Measurements from ENCODE around the gene NPM1.
"Not testable (repeated sequence)": the region's sequence is repeated elsewhere in the genome, so short reads cannot be mapped to it uniquely, and the experiment has no call there.

NPM1 gene

DNA sequence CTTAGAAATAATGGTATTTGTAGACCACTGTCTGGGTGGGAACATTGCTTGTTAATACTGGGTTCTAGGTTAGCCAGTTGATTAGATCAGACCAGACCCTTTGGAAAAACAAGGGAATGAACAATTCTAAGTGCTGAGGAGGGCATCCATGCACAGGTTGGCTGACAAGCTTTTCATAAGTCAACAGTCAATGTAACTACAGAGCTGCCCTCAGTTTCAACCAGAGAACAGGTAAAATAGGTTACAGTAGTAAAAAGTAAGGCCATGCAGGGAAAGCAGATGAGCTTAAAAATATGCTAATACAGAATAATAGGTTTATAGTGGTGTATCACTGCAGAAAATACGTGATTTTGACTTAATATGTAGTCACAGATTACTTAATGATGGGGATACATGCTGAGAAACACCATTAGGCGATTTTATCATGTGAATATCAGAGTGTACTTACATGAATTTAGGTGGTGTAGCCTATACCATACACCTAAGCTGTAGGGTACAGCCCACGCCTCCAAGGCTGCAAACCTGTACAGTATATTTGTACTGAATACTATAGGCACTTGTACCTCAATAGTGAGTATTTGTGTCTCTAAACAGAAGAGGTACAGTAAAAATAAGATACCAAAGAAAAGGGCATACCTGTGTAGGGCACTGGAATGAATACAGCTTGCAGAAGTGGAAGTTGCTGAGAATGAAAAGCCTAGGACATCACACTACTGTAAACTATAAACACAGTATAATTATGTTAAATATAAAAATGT lies 25.7 kb downstream of the NPM1 start:
- no peak for DNase-seq

DNA sequence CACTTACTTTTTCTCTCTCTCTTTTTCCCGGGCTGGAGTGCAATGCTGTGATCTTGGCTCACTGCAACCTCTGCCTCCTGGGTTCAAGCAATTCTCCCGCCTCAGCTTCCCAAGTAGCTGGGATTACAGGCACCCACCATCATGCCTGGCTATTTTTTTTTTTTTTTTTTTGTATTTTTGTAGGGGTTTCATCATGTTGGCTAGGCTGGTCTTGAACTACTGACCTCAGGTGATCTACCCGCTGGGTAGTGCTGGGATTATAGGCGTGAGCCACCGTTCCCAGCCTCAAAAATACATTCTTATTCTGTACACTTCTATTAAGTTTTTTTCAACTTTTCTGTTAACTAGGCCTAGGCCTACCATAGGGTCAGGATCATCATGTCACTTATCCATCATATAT lies 26.3 kb downstream of the NPM1 start:
- not testable (repeated sequence) for DNase-seq

DNA sequence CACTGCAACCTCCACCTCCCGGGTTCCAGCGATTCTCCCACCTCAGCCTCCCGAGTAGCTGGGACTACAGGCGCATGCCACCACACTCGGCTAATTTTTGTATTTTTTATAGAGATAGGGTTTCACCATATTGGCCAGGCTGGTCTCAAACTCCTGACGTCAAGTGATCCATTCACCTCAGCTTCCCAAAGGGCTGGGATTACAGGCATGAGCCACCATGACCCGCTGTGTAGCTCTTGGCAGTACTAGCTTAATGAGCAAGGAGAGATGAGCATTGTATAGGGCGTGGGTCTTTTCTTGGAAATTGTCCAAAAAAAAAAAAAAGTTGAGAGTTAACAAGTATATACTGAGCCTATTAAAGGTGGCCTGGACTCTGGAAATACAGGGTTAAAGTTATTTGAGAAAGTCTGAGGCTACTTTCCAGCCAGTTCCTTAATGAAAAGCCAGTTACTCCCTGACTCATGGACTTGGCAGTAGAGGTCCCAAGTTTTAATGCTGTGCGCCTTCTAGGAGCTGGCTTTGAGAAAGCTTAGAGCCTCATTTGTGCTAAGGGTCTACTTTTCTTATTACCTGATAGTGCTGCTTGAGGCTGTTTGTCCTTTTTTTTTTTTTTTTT lies 27.6 kb downstream of the NPM1 start:
- DNase-seq: no peak

DNA sequence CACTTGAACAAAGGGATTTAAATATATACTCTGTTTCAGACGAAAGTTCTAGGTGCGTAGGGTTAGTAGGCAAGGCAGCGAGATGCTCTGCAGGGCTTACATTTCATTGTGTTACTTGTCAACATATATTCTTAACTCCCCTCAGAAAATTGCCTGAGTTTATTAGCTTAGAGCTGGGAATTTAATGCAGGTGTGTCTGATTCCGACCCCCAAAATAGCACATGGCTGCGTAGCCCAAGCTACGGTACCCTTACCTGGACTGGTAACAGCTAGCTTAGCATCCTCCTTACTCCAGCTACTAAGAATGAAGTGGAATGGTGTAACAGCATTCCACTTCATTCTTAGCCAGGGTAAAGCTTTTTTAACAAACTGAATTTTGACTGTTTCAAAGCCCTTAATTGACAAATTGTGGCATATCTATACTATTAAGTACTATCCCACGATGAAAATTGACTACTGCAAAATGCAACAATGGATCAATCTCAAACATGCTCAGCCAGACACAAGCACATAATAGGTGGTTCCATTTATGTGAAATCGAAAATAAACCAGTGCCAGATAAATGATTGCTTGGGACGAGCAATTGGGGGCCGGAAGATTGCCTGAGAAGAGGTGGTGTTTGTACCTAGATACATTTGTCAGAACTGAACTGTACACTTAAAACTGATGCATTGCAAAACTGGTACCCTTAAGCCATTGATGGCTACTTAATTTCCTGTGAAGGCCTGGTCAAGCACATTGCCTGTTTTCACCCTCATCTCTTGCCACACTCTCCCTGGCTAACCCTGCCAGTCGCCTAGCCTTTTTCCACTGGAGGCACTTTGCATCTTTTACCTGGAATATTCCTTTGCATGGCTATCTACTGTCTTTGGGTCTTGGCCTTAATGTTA lies 28.8 kb downstream of the NPM1 start:
- DNase-seq: no peak

DNA sequence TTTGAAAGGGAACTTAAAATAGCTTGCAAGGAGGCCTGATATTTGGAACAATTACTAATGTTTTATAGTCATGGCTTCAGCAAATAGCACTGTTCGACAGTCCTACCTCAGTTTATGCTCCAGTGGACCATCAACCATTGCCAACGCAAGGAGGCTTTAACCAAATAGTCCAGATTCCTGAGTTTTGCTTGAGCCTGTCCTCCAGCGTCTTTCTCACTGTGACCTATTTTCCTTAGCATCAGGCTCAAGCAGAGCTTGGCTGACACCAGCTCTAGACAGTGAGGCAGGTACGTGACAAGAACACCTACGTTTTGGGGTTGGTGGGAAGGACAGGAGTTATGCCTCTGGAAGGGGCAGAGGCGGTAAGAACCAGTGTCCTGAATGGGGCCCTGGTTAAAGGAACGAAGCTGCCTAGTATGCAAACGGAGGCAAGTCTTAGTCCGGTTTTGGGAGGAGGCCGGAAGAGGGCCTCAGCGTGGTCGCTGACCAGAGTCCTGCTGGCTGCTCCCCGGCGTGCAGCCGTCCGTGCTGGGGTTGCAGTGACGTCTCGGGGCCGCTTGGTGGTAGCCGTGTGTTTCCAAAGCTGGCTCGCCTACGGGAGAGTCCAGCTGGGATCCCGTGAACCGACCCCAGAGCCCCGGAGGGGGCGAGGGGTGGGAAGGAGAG lies 30.8 kb downstream of the NPM1 start:
- DNase-seq: peak; percentile 52

DNA sequence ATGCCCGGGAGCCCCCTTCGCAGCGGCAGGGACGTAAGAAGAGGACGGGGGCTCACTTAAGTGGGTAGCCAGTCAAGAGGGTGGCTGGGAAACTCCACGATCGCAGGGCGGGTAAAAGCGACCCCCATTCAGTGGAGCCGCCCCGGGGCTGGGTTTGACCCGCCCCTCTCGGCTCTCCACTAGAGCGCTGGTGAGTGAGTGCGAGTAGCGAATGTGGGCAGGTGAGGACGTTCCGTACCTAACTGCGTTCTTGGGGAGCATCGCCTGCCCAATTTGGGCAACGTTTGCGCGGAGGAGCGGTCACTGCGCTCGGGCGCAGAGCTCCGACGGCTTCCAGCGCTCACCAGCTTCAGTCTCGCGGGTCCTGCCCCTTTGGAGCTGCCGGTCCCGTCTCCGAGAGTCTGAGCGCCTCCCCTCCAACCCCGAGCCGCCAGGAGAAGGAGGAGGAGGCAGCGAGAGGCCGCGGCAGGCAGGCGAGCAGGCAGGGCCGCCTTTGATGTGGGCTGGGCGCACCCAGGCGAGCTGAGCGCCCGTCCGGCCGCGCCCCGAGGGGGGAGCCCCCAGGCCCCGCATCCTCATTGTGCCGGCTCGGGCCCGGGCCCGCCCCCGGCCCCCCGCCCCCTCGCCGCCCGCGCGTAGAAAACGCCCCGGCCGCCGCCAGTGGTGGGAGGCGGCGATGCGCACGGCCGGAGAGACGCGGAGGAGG lies 31.5 kb downstream of the NPM1 start, which contains the start of gene FGF18:
Gene FGF18, plus strand, starts transcription at position 666 of the 706 bp plus-strand sequence. CDS start 553 bp downstream, outside the sequence.
- DNase-seq: peak; percentile 29

DNA sequence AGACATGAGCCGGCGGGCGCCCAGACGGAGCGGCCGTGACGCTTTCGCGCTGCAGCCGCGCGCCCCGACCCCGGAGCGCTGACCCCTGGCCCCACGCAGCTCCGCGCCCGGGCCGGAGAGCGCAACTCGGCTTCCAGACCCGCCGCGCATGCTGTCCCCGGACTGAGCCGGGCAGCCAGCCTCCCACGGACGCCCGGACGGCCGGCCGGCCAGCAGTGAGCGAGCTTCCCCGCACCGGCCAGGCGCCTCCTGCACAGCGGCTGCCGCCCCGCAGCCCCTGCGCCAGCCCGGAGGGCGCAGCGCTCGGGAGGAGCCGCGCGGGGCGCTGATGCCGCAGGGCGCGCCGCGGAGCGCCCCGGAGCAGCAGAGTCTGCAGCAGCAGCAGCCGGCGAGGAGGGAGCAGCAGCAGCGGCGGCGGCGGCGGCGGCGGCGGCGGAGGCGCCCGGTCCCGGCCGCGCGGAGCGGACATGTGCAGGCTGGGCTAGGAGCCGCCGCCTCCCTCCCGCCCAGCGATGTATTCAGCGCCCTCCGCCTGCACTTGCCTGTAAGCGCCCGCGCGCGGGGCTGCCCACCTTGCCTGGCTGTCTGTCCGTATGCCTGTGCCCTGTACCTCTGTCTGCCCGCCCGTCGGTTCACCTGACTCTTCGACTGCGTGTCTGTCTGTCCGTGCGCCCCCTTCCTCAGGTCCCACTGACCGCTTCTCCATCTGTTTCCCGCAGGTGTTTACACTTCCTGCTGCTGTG lies 32.2 kb downstream of the NPM1 start:
- peak; percentile 42 for DNase-seq

DNA sequence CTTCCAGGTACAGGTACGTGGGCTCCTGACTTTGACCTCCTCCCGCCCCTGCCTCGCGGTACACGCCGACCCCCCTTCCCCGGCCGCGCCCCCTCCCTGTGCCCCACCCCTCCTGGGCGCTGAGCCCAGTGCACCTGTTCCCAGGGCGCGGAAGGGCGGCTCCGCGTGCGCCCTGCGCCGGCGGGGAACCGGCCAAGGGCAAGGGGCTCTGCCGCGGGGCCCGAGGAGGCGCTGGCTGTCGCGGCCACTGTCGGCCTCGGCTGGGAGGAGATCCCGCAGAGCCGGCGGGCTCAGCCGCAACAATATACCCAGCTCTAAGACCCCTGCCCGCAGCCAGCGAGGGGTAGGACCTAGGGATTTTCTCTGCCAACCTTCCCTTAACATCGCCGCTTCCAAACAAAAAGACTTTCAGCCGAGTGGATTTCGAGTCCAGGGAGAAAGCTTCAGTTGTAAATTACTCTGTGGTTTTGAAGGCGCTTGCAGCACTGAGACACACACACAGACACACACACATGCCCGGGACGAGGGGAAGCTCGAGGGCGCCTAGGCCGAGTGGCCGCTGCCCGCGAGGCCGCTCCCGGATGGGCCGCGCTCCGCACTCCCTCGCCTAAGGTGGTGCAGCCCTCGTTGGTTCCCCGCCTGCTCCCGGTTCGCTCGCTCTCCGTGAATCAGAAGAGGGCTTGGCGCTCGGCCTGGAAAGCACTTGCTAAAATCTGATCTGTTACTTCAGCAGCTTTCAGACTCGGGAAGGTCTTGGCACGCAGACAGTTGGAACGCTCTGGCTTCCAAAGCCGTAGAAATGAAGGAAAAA lies 33.0 kb downstream of the NPM1 start:
- DNase-seq: no peak

DNA sequence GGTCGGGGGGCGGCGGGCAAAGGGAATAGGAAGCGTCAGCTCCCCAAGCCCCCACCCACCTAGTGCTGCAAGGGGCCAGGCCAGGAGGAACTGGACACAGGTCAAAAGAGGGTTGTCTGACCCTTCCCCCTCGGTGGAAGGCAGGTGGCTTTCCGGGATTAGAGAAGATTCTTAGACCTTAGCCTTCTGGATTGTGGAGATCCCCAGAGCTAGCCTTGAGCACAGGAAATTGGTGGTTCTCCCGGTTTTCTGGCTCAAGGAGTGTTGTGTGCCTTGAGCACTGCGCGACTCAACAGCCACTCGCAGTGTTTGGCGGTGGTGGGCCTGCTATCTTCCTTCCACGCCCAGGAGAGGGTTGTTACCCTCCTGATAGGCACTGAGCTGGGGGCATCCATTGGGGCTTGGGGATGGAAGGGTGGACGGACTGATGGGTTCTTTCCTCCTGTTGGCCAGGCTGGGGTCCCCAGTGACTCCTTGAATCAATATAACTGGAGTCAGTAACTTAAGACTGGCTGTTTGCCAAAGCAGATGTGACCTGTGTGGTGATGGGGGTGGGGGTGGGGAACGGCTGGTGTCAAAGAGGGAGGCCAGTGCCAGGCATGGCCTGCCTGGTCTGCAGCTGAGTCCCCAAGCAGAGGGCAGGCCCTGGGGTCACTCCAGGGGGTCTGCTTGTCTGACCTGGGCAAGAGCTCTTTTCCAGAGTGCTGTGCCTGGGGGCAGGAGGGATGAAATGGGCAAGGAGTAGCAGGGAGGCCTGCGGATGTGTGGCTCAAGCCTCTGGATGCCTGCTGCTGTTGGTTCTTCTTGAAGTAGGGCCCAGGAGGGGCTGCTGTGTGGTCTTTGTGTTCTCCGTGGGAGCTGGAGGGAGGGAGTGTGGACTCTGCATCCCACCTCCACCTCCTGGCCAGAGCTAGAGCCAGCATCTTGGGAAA lies 33.9 kb downstream of the NPM1 start:
- DNase-seq: no peak

DNA sequence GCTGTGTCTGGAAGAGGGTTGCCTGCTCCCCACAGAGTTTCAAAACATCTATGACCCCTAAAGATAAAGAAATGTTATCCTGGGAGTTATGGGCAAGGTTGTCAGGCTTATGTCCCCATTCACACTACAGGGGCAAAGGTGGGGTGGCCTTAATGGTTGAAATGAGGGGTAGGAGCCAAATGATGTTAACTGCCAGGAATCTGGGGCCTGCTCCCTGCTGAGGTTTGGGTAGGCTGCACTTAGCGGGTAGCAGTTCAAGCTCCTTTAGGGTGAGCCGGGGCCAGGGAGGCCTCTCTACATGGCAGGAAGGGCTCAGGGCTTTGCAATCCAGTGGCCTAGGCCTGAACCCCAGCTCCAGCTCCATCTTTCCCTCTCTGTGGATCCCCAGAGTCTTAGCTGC lies 34.8 kb downstream of the NPM1 start:
- DNase-seq: no peak

DNA sequence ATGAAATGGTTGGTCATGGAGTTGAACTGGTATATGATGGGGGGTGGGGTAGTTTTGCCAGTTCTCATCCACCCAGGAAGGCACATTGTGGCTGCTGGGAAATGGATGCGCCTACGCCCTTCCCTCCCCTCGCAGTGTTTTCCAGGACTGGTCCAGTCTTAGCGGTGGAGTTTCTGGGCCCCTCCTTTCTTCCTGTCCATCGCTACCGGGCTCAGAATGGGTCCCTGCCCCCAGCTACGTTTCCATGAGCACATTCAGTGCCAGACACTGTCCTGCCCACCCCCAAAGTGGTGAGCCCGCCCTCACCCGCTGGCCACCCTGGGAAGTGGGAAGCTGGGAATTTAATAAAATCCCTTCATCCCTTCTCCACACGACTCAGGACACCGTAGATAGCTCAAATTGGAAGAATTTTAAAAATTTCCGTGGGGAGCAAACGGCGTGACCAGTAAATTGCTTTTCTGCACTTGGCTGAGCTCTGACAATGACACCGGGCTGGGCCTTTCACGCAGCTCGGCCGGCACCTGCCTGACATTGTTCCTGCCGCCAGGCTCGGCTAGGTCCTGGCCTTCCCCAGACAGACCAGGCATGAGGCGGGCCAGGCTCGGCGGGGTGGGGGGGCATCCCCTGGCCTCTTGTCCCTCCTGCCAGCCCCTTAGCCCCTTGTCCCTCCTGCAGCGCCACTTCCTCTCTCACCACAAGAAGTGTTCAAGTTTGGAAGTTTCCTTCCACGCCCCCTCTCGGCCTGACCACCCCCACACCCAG lies 35.4 kb downstream of the NPM1 start:
- DNase-seq: no peak

DNA sequence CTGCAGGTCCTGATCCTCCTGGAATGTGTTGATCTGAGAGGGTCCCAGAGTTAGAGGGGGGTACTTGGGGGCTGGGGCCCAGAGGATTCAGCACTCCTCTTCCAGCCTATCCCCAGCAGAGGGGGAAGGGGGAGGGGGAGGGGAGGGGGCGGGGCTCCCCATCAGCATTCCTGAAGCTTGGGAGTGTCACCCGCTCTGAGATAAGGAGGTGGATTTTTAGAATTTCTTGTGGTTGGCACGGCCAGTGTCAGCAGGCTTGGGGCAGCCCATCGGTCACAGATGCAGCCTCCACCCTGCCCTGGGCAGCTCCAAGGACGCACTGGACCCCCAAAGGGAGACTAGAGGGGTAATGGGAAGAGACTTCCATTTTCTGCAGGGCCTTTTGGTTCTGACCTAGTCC lies 37.1 kb downstream of the NPM1 start:
- DNase-seq: no peak

DNA sequence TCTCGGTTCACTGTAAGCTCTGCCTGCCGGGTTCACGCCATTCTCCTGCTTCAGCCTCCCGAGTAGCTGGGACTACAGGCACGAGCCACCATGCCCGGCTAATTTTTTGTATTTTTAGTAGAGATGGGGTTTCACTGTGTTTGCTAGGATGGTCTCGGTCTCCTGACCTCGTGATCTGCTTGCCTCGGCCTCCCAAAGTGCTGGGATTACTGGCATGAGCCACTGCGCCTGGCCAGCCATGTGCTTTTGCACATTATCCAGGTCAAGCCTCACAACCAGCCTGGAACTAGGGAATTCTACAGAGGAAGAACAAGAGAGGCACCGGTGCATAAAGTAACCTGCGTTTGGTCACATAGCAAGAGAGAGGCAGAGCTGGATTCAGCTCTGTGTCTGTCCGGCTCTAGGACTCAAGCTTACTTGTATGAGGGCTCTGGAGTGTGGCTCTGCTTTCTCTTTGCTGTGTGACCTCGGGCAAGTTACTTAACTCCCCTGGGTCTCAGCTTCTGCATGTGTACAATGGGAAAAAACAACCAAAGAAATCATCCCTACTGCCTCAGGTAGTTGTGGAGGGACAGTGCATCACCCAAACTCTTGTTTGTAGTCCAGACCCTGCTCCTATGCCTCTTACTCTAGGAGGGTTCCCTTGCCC lies 38.1 kb downstream of the NPM1 start:
- no peak for DNase-seq

DNA sequence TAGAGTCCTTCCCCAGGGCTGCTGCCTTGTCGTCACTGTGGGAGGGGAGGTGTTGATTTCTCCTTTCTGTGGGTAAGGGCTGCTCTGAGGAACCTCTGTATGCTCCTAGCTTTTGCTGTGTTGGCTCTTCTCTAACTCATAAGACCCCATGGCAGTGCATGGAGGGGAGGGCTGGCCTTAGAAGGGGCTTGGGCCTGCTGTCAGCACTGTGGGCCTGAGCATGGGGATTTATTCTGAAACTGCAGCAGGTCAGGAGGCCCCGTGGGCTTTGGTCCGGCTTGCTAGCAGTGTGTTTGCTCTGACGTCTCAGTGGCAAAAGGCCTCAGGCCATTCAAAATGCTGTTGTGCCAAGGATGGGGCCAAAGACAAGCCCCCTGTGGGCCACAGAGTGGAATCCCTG lies 38.6 kb downstream of the NPM1 start:
- no peak for DNase-seq

DNA sequence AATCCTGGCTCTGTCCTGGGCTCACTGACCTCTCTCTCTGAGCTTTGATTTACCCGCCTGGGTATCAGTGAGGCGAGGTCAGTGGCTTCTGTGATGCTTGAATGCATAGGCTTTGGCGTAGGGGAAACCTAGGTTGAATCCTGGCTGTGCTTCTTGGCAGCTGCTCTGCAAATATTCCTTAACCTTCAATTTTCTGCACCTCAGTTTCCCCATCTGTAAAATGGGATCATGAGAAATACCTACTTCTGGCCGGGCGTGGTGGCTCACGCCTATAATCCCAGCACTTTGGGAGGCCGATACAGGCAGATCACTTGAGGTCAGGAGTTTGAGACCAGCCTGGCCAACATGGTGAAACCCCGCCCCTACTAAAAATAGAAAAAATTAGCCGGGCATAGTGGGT lies 39.0 kb downstream of the NPM1 start:
- no peak for DNase-seq

DNA sequence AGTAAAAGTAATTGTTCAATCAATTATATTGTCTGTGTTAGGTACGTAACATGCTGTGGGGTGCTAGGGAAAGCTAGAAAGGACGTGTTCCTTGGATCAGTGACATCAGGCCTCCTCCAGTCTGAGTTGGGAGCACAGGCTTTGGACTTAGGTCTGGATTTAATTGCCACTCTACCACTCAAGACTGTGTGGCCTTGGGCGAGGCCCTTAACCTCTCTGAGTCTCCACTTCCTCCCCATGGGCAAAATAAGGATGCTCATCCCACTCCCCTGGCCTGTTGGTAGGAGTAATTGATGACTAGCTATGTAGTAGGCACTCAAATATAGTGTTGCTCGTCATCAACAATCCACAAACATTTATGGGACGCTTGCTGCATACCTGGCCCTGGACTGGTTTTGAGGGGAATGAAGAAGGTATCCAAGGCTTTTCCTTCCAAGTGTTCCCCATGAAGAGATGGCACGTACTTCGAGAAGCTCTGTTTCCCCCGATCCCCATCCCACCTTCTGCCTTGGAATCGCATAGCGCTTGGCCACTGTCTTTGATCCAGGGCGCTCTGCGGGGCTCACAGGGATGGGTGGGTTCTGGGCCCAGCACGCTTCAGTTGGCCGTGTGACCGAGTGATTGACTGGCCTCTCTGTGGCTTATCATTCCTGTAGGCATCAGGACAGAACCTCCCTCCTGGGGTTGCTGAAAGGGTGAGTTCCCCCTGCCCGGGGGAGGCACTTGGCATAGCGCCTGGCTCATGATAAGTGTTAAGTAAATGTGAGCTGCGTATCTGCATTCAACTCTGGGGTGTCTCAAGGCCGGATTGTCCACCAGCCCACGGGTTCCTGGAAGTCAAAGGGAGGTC lies 39.9 kb downstream of the NPM1 start:
- no peak for DNase-seq

DNA sequence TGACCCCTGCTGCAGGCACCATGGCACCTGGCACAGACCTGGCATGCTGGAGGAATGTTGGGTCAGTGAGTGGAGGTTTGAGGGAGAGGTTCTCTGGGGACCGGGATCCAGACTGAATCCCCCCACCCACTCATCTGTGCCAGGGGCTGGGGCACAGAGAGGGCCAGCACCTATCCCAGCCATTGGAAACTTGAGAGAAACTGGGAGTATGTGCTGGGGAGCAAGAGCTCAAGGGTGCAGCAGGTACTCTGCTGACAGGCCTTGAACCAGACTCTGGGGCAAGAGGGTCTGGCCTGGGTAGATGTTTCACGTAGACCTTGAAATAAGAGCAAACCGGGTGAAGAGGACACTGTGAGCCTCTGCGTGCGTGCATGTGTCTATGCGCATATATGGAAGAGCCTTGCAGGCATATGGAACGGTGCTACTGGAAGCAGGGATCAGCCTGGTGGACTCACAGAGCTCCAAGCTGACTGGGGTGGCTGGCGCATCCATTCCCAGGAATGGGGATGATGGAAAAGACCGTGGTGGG lies 40.6 kb downstream of the NPM1 start:
- DNase-seq: no peak
